Body of pancreas (tissue), 4 donors: Measurements from ENCODE around the gene ASIP.

Source experiments
- CTCF ChIP-seq, 7 experiments: fragments of 450-650 bp in 4 of 7; fragments of 200-600 bp in 3 of 7; sonication (generic) in 3 of 7; IDR thresholded peaks; one replicate each; pipeline ENCODE4 v1.5.1; 2016 to 2019; ENCODE audit warnings: antibody characterized with exemption in 7 of 7
- POLR2A ChIP-seq, 3 donors: fragments of 450-650 bp; IDR thresholded peaks; one replicate each; pipeline ENCODE4 v1.6.1; 2016; ENCODE audit warnings: antibody characterized with exemption in 3 of 3, mild to moderate bottlenecking in 2 of 3

- no peak for TF ChIP-seq CTCF (IDR thresholded peaks at IDR 0.05)
- no peak for TF ChIP-seq POLR2A (IDR thresholded peaks at IDR 0.05)
These were observed 54.1 kb downstream of the ASIP start for GRCh38 chr20:34295284-34295683.
